NCI-H69 (cell line): Measurements from ENCODE around the gene PCBP3.
"Not testable (repeated sequence)": the region's sequence is repeated elsewhere in the genome, so short reads cannot be mapped to it uniquely, and the experiment has no call there.

ENCODE experiments used
- DNase-seq: peaks from one replicate; lab custom pipeline; 2025; lab: John Stamatoyannopoulos, UW

The PCBP3 gene

GRCh38 chr21:45635271-45636151 is 8.0 kb upstream of the PCBP3 start:
- DNase-seq = no peak

- no peak for DNase-seq
Observed at GRCh38 chr21:45636459-45636858, 7.1 kb upstream of the PCBP3 start.

- no peak for DNase-seq
Observed at GRCh38 chr21:45636951-45637646, 6.4 kb upstream of the PCBP3 start.

GRCh38 chr21:45637883-45638282 is 5.6 kb upstream of the PCBP3 start:
- peak; percentile 49 for DNase-seq

- peak; percentile 41 for DNase-seq
Observed at GRCh38 chr21:45638707-45639106, 4.8 kb upstream of the PCBP3 start.

GRCh38 chr21:45639206-45640000 is 4.1 kb upstream of the PCBP3 start:
- DNase-seq = peak; percentile 41

GRCh38 chr21:45640001-45640887 is 3.3 kb upstream of the PCBP3 start:
- peak; percentile 38 for DNase-seq

GRCh38 chr21:45640888-45641479 is 2.5 kb upstream of the PCBP3 start:
- DNase-seq = peak; percentile 85

GRCh38 chr21:45641480-45642035 is 2.0 kb upstream of the PCBP3 start:
- DNase-seq = no peak

- DNase-seq = peak; percentile 79
Observed at GRCh38 chr21:45642122-45642813, 1.3 kb upstream of the PCBP3 start.

GRCh38 chr21:45644041-45644906 is 749 bp downstream of the PCBP3 start:
- peak; percentile 61 for DNase-seq

- DNase-seq = no peak
Observed at GRCh38 chr21:45651921-45652320, 8.4 kb downstream of the PCBP3 start.

- DNase-seq = no peak
Observed at GRCh38 chr21:45655124-45655523, 11.6 kb downstream of the PCBP3 start.

- DNase-seq = not testable (repeated sequence)
Observed at GRCh38 chr21:45656114-45656513, 12.6 kb downstream of the PCBP3 start.

GRCh38 chr21:45661913-45662622 is 18.5 kb downstream of the PCBP3 start:
- not testable (repeated sequence) for DNase-seq

- DNase-seq = not testable (repeated sequence)
Observed at GRCh38 chr21:45662623-45663245, 19.2 kb downstream of the PCBP3 start.

GRCh38 chr21:45669382-45669781 is 25.9 kb downstream of the PCBP3 start:
- no peak for DNase-seq

- peak; percentile 65 for DNase-seq
Observed at GRCh38 chr21:45670731-45671130, 27.2 kb downstream of the PCBP3 start.
